ENCODE results near the gene CYB561D1.

The CYB561D1 gene

DNA sequence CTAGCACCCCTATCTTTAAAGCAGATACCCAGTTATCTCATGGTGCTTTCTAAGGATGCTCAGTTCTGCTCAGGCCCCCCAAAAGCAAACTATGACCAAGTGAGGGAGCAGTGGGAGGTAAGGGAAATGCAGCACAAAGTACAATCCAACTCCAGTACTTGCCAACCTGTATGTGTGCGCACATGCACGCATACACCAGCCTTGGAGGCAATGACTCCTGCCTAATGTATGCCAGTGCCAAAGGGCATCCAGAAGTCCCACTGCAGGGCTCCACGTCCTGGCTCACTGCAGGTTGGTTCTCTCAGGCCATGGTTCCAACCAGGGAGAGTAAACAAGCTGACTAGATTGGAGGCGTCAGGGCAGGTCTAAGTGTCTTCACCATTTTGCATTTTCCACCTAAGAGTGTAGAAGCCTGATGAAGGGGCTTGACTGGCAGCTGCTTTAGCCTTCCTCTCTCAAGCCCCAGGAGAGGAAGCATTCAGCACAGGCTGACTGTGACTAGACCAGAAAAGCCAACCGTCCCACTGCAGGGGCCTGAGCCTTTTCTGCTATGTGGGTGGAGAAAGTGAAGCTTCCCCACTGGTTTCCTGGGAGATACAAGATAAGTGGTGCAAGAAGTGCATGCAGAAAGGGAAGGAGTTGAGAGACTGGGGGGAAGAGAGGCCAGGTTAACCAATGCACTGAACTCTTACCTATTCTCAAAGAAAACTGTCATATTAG is 7.9 kb downstream of the CYB561D1 start:
- peak; percentile 36 for DNase-seq

DNA sequence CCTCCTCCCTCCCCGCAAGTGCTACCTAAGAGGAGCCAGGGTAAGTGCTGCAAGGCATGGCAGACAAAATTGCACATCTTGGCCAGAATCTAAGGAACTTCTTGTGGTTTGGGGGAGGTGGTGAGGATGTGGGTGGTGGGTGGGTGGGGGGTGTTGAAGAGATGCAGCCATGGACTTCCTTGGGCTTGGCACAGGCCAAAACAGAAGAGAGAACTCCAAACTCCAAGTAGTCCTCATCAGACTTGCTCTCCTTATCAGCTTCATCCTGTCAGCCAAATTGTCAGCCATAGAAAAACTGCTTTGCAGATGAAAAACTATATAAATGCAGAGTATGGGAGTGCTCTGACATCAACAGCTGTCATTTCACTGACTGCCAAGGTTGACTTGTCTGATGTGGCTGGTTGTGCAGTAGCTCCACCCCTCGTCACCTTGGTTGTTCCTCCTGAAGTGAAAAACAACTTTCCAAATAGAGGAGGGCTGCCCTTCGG is 8.5 kb downstream of the CYB561D1 start:
- peak; percentile 23 for DNase-seq

DNA sequence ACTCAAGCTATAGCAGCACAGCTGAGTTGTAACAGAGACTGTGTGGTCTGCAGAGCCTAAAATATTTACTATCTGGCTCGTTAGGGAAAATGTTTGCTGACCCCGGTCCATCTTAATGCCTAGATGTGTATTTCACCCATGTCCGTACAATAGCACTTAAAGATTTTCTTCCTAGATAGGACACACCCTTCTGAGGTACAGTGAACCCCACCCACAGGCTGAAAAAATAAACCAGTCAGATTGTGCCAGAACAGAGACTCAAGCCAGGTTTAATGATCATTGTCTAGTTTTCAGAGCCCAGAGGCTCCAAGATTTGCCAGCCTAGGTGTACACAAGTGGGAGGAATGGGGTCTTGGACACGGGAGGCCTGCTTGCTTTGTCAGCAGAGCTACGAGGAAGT is 10.0 kb downstream of the CYB561D1 start:
- no peak for DNase-seq

DNA sequence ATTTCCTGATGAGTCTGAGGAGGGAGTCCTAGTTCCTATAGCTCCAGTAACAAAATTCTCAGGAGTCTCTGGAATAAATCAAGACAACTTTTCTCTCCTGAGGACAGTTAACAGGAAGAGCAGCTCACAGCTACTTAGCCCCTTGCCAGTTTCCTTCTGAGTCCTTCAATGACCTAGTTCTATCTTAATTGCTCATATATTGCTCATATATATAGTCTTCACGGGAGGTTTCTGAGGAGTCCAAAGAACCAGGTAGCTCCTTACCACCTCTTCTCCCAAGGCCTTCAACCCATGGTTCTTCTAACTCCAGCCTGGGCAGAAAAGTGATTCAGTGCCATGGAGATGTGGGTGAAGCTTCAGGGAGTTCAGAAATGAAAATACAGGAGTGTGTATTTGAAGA is 11.1 kb downstream of the CYB561D1 start:
- no peak for DNase-seq

DNA sequence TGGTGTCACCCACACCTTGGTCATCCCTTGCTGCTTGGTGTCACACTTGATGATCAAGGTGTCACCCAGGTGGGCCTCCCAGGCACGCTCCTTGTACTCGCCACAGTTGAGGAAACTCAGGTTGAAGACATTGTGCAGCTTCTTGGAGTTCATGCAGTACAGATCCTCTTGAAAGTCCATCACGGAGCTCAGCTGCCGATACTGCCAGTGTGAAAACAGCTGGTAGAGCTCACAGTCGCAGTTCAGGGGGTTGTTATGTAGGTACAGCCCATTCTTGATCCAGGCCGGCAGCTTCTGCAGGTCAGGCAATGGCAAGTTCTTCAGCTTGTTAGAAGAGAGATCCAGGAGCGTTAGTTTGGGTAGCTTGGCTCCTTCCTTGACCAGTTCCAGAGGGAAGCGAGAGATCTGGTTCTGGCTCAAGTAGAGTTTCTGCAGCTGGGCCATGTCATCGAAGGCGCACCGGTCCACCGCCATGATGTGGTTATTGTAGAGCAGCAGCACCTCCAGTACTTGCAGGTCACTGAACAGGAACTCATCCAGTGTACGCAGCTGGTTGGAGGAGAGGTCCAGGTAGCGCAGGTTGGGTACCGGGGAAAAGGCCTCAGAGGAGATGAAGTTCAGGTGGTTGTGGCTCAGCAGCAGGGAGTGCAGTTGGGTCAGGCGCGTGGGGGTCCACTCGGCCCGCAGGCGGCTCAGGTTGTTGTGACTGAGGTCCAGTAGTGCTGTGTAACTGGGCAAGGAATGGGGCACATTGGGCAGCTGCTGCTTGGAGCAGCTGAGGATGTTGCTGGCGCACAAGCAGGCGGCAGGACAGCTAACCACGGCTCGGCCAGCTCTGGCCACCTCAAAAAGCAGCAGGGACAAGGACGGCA is 14.3 kb downstream of the CYB561D1 start:
- DNase-seq = no peak

DNA sequence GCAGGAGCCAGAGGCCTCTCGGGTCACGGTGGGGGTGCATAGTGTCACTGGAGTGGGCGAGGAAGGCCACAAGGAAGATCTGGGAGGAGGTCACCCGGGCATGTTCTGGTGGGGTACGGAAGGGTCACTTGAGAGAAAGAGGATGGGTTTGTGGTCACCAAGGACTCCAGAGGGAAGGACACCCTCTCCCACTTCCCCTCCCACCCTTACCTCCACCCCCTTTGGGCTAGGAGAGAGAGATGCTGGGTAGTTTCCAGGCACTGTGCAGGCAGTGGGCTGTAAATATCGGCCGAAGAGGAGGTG is 14.9 kb downstream of the CYB561D1 start:
- no peak for DNase-seq

DNA sequence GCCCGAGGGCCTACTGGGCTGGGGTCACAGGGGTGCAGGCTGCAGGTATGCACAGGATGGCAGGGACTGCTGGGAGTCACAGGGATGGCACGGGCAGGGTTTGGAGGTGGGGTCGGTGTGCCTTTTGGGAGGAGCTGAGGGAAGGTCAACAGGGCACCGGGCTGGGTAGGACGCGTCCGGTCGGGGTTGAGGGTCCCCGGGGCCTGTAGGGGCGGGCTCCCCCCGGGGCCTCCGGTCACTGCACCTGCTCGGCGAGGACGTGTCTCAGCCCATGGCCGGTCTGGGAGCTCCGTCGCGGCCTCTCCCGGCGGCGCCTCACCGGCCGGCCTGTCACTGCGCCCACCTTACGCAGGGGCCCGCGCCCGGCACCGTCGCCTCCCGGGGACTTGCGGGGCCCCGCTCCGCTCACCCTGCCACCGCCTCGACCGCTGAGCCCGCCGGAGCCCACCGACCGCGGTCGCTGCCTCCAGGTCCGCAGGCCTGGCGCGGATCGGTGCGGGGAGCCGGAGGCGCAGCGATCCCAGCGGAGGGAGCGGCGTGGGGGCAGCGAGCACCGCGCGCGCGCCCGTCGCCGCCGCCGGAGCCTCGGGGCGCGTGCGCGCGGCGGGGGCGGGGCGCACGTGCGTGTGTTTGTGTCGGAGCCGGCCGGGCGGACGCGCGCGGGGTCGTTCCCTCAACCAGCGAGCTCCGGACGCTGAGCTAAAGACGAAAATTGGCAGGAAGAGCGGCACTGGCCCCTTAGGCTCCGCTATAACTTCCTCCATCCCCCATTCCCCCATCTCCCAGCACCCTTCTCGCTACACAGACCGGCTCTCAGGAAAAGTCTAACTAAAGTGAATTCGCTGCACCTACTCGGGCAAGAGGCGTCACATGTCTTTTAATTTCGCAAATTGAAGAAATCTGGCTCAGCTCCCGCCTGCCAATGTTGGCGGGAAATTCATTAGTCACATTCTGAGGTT is 15.6 kb downstream of the CYB561D1 start, which contains the start of gene AMIGO1:
Gene AMIGO1, minus strand, starts transcription at position 552 of the 959 bp plus-strand sequence. CDS start 815 bp downstream, outside the sequence.
- DNase-seq = peak; percentile 25

DNA sequence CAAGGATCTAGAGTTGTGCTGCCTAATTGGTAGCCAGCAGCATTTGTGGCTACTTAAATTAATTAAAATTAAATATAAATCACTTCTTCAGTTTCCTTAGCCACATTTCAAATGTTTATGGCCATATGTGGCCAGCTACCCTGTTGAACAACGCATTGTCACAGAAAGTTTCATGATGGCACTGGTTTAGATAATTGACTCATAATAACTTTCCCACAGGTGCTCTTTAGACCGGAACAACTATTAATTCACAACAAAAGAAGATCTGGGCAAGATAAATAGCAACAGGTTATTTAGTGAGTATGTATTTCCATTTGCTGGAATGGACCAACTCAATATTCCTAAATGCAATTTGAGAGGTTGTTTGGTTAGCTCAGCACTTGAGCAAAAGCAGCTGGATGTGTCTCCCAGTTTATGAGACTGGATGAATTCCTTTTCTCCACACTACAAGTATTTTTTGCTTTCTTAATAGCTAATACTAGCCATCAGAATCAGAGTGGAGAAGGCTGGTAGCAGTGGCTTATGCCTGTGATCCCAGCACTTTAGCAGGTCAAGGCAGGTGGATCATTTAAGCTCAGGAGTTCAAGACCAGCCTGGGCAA is 19.3 kb downstream of the CYB561D1 start:
- no peak for DNase-seq

DNA sequence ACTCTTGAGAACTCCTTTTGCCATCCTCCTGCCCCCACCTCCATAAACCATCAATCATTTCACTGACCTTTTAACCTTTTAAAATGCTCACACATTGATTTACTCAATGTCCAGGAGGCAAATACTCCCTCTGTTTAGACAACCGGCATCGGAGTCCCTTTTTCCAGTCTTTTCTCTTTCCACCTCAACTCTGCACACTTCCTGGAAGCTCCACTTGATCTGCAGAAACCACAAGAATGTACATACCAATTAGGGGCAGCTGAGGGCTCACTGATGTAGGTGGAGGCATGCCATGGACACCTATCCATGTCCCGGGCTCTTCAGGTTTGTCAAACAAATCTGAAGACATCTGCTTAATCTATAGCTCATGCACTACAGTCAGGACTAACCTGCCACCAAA is 21.0 kb downstream of the CYB561D1 start:
- no peak for DNase-seq

DNA sequence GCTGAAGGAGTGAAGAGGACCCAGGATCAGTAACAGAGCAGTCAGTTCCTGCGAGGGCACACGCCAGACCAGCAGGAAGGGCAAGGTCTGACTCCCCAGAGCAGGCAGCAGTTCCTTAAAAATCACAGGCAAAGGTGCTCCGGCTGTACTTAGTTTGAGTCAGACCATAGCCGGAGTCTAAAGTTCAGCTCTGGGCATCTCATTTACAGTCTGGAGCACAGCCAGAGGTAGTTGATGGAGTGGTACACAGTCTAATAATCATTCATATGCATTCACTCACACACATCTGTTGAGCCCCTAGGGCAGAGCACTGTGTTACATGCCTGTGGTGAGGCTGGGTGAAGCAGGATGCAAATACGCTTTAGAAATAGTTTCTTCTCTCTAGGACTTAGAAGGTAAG is 23.0 kb downstream of the CYB561D1 start:
- DNase-seq = no peak

DNA sequence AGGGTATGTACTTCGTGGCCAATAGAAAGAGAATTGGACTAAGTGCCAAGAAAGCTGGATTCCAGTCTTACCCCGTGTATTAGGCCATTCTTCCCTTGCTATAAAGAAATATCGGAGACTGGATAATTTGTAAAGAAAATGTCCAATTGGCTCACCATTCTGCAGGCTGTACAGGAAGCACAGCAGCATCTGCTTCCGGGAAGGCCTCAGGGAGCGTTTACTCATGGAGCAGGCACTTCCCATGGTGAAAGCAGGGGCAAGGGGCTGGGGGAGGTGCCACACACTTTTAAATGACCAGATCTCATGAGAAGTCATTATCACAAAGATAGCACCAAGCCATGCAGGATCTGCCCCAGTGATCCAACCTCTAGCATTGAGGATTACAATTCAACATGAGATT is 23.4 kb downstream of the CYB561D1 start:
- no peak for DNase-seq

DNA sequence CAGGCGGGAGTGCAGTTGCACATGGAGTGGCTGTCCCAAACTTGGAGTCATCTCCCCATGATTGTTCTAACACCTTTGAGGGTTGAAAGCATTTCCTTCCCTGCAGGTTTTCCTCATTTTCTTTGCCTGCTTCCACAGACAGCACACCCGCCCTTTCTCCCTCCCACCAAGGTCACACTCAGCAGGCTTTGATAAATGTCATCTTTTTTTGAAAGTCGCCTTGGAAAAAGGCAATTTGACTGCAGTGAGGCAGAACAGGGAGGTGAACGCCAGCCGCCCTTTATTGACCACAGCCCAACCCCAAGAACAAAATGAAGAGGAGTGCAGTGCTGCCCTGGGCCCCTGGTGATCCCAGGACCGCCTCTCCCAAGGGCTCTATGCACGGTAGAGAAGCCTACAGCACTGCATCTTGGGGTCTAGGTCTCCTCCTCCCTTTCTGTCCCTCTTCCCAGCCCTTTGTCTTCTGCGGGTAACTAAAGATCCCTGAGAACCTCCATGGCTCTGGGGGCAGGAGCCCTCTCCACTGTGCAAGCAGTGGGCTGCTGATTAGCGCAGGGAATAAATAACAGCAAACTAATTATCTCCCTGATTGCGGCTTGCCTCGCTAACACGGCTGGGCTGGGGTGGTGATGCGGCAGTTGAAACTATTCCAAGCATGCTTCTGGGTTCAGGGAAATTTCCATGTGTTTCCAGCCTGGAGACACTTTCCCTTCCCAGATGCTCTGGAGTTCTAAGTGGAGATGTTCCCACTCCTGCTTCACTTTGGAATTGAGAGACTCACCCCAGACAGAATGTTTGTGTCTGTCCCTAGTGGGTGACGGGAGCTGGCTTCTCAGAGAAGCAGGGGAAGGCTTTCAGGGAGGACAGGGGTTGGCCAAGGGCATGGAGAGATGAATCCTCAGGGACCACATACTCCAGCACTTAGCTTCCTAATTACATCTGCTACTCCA is 27.4 kb downstream of the CYB561D1 start:
- no peak for DNase-seq

DNA sequence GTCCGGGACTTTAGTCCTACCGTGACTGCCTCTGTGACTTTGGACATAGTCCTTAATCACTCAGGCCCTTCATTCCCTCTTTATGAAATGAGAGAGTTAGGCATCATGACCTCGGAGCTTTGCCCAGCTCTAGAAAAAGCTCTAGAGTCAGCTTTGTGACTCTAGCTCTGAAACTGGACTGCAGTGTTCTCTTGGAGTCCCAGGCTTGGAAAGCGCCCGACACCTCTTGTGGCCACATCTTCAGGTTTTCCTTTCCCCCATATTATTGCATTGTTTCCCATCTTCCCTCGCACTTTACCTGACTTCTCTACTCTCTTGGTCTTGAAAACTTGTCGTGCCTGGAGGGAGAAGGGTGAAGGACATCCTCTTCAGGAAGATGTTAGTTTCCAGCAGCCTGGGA is 28.1 kb downstream of the CYB561D1 start:
- DNase-seq = no peak

DNA sequence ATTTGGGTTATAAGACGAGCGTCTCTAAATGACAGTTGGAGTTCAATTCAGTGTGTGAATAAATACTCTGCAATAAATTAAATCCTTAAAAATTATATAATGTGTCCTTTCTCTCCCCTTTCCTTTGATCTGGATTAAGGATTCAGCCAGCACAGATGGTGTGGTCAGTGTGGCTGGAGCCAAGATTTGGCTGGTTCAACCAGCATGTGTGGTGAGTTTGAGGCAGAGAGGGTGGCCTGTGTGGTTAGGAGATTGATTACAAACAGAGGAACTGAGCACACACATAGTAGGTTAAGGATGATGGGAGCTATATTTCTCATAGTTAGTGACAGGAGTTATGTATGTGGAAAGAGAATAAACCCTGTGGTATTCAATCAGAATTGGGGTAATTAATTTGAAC is 29.8 kb downstream of the CYB561D1 start:
- no peak for DNase-seq

DNA sequence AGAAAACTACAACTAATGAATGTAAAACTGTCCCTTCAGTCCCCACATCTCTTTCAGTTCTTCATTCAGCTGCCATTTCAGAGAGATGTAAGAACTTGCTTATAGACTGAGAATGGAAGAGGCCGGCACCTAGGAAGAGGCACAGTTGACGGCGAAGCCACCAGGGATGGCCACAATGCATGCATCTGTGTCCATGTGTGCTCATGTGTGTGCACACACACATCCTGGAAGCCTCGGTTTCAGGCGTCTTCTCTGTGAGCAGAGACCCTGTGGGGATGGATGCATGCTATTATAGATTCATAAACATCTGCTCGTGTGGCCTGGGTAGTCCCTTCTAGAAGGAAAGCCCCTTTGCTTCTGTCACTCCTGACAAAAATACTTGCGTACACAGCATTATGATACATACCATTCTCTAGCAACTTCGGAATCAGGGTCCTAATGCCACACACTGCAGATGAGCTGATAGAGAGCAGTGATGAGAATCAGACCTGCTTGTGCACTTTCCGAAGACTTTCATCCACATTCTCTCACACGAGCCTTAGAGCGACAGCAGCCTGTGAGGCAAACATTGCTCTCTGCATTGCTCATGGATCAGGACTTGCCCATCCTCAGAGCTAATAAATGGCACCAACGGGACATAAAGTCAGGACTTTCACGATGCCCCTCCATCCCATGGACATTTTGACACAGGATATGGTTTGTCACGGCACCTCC is 33.4 kb downstream of the CYB561D1 start:
- no peak for DNase-seq

DNA sequence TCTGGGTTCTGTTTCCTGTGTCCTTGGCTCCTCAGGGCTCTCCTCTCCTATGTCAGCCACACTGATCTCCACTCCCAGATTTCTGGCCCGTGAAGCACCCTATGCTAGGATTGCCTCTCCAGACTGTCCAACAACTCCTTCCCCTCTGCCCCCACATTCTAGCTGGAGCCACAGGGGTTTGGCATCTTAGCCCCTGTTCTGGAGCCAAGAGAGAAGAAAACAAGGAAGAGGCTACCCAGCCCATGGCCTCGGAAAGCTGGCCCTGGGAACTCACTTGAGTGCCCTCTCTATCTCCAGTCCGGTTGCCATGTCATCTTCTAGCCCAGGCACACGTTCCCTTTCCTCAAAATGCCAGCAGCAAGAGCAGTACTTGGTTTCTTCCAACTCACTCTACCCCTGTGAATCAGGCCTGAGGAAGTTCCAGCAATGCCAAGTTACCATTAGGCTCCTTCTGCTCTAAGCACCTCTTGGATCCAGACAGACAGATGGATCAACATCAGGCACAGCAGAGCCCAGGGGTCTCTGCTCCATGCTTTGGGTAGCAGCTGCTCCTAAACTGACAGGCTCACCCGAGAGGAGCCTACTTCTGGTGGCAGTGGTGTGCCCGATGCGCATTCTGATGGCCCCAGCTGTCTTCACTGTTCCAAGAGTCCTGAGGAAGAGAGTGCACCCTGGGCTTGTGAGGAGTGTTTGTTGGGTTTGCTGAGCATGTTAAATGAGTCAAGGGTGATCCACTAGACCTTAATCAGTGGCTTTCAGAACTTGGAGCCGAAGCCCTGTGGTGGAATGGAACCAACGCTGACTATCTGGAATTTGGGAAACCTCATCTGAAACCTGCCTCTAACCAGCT is 34.2 kb downstream of the CYB561D1 start:
- DNase-seq = no peak

DNA sequence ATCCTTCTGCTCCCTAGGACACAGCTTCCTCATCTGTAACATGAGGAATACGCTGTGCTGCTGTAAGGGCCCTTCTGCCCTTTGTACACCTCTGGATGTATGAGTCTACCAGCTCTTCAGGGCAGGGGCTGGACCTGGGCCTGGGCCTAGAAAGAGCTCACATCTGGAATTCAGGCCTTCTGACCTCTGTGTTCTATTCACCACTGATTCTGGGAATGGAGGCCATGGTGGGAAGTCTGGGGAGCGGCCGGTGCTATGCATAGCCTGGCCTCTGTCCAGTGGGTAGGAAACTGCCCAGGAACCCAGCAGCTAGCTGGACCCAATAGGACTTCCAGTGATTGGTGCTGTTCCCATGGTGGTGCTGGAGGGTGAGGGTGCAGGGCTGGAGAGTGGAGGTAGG is 34.8 kb downstream of the CYB561D1 start:
- no peak for DNase-seq

DNA sequence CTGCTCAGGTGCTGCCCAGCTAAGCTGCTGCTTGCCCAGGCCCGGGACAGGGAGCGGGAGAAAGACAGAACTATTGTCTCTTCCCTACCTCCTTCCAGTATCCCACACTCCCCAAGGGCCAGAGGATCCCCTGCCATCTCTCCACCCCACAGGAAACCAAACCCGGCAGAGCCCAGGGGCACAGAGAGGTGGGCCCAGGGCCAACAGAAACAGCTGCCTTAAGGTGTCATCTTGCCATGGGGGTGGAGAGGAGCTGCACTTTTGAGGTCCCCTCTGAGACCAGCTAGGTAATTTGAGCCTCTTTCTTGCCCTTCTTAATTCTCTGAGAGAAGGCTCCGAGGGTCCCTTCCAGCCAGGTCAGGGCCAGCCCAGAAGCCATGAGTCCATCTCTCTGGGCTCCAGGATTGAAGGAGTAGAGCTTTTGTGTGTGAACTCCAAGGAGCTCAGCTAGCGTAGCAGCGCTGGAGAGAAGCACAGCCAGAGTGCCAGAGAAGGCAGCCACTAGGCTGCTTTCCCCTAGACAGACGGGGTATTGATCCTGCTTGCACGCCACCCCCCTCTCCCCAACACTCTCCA is 36.1 kb downstream of the CYB561D1 start:
- no peak for DNase-seq

DNA sequence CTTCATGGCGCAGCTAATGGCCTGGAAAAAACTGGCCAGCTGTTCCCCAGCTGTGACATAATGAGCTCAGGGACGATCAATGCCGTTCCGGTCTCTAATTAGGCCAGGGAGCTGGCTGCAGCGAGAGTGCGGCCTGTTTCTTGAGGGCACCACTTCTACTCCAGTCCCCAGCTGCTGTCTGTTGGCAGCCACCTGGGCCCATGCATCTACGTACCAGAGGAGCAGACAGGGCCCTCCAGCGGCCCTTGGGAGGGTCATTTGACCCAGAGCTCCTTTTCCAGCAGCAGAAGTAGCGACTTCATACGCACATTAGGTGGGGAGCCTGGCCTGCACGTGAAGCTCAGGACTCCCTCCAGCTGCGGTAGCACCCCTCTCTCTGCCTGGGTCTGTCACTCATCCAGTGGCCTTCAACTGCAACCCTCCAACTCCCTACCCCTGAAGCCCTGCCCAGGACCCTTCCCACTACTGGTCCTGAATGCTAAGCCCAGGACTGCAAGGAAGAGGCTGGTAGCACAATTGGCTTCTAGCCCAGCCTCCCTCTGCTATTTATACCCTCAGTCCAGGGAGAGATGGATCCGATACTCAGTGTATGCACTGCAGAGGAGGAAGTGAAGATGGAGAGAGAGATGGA is 36.7 kb downstream of the CYB561D1 start:
- no peak for DNase-seq
